DND-41 (cell line): ENCODE data around the gene PTPRE.

Source experiments
- ATAC-seq: fragments of 200-7000 bp; cut with Tn5 transposase; 3 replicates; pipeline ENCODE4 v1.9.1; 2021; ENCODE audit warnings: low read depth; ENCODE audit not compliant: insufficient read depth
- DNase-seq: peaks from one replicate; pipeline ENCODE4 v3.0.0-alpha.2; 2020
- H2AFZ ChIP-seq: 2 replicates; pipeline ENCODE4 v1.6.0; 2012; ENCODE audit warnings: low read depth, low read length
- H3K27ac ChIP-seq: 2 replicates; pipeline ENCODE4 v1.5.1; 2012; ENCODE audit warnings: low read length, inconsistent platforms
- H3K27me3 ChIP-seq: fragments of 200-600 bp; sonication (generic); 2 replicates; pipeline ENCODE4 v1.6.0; 2012; ENCODE audit warnings: low read length, mild to moderate bottlenecking, inconsistent platforms; ENCODE audit not compliant: insufficient read depth, poor library complexity
- H3K36me3 ChIP-seq: 2 replicates; pipeline ENCODE4 v1.5.1; 2012; ENCODE audit warnings: low read length, inconsistent platforms; ENCODE audit not compliant: insufficient read depth
- H3K4me1 ChIP-seq: 2 replicates; pipeline ENCODE4 v1.5.1; 2012; ENCODE audit warnings: mild to moderate bottlenecking, low read length; ENCODE audit not compliant: insufficient read depth
- H3K4me2 ChIP-seq: 2 replicates; pipeline ENCODE4 v1.6.0; 2012; ENCODE audit warnings: mild to moderate bottlenecking, moderate library complexity, low read length, inconsistent platforms; ENCODE audit not compliant: insufficient read depth
- H3K4me3 ChIP-seq, 2 experiments: fragments of 200-600 bp in 1 of 2; shearing (Covaris generic) in 1 of 2; 2 replicates each; pipeline ENCODE4 v1.5.1; 2012 to 2016; ENCODE audit warnings: inconsistent platforms in 2 of 2, low read length in 2 of 2, mild to moderate bottlenecking in 2 of 2, low read depth in 1 of 2, moderate library complexity in 1 of 2
- H3K79me2 ChIP-seq: 2 replicates; pipeline ENCODE4 v1.6.0; 2012; ENCODE audit warnings: low read length, inconsistent platforms; ENCODE audit not compliant: insufficient read depth
- H3K9ac ChIP-seq: 2 replicates; pipeline ENCODE4 v1.6.0; 2012; ENCODE audit warnings: low read depth, mild to moderate bottlenecking, inconsistent platforms, low read length, moderate library complexity
- H3K9me3 ChIP-seq: 2 replicates; pipeline ENCODE4 v1.5.1; 2012; ENCODE audit warnings: low read length, moderate library complexity, mild to moderate bottlenecking, inconsistent platforms; ENCODE audit not compliant: insufficient read depth, severe bottlenecking
- H4K20me1 ChIP-seq: 2 replicates; pipeline ENCODE4 v1.6.0; 2012; ENCODE audit warnings: low read length; ENCODE audit not compliant: insufficient read depth
- CTCF ChIP-seq: IDR thresholded peaks from 2 replicates; pipeline ENCODE4 v1.5.1; 2012; ENCODE audit warnings: borderline replicate concordance, low read length, moderate library complexity, mild to moderate bottlenecking; ENCODE audit not compliant: poor library complexity, severe bottlenecking; ENCODE audit errors: extremely low read depth
- EZH2 ChIP-seq: IDR thresholded peaks from 3 replicates; pipeline ENCODE4 v1.6.1; 2012; ENCODE audit warnings: borderline replicate concordance, low read depth, mild to moderate bottlenecking, moderate library complexity, low read length, inconsistent platforms; ENCODE audit not compliant: severe bottlenecking

Gene PTPRE

GRCh38 chr10:128001849-128002248 is 94.9 kb downstream of the PTPRE start:
- no peak overlapping the region for H2AFZ ChIP-seq
- ATAC-seq: no peak
- no peak overlapping the region for H3K4me2 ChIP-seq
- no peaks in the 10 kb centered on the region for H3K79me2 ChIP-seq
- H3K36me3 ChIP-seq: no peaks in the 10 kb centered on the region
- no peaks in the 10 kb centered on the region for H3K9me3 ChIP-seq
- H3K9ac ChIP-seq: no peak overlapping the region
- TF ChIP-seq CTCF: no peak
- TF ChIP-seq EZH2: no peak
- H3K27ac ChIP-seq: no peak overlapping the region
- DNase-seq: no peak
- H4K20me1 ChIP-seq: no peaks in the 10 kb centered on the region
- no peak overlapping the region for H3K4me3 ChIP-seq
- H3K4me1 ChIP-seq: no peaks in the 10 kb centered on the region
- peaks cover 8% of the 10 kb centered on the region for H3K27me3 ChIP-seq

GRCh38 chr10:128003521-128003920 is 96.6 kb downstream of the PTPRE start:
- DNase-seq (no peak), ATAC-seq (no peak)
- H4K20me1 ChIP-seq: no peaks in the 10 kb centered on the region
- no peak overlapping the region for H3K4me3 ChIP-seq
- no peaks in the 10 kb centered on the region for H3K9me3 ChIP-seq
- H3K27me3 ChIP-seq: peaks cover 9% of the 10 kb centered on the region
- H3K4me2 ChIP-seq: no peak overlapping the region
- no peak for TF ChIP-seq CTCF
- no peak for TF ChIP-seq EZH2
- no peak overlapping the region for H2AFZ ChIP-seq
- no peak overlapping the region for H3K9ac ChIP-seq
- H3K27ac ChIP-seq: no peak overlapping the region
- H3K36me3 ChIP-seq: no peaks in the 10 kb centered on the region
- no peaks in the 10 kb centered on the region for H3K4me1 ChIP-seq
- no peaks in the 10 kb centered on the region for H3K79me2 ChIP-seq

GRCh38 chr10:128005858-128006257 is 99.0 kb downstream of the PTPRE start:
- no peaks in the 10 kb centered on the region for H3K79me2 ChIP-seq
- DNase-seq (no peak), ATAC-seq (no peak)
- no peak overlapping the region for H3K4me3 ChIP-seq
- no peaks in the 10 kb centered on the region for H3K4me1 ChIP-seq
- no peak overlapping the region for H3K9ac ChIP-seq
- H3K27me3 ChIP-seq: peaks cover 6% of the 10 kb centered on the region
- no peak overlapping the region for H3K4me2 ChIP-seq
- H3K36me3 ChIP-seq: no peaks in the 10 kb centered on the region
- no peak overlapping the region for H2AFZ ChIP-seq
- TF ChIP-seq EZH2 (no peak), CTCF (no peak)
- H3K27ac ChIP-seq: no peak overlapping the region
- H4K20me1 ChIP-seq: no peaks in the 10 kb centered on the region
- no peaks in the 10 kb centered on the region for H3K9me3 ChIP-seq

- H3K4me2 ChIP-seq: no peak overlapping the region
- no peaks in the 10 kb centered on the region for H3K9me3 ChIP-seq
- peaks cover 9% of the 10 kb centered on the region for H3K4me1 ChIP-seq
- H3K27ac ChIP-seq: no peak overlapping the region
- ATAC-seq (no peak), DNase-seq (no peak)
- H3K27me3 ChIP-seq: peaks cover 6% of the 10 kb centered on the region
- no peak overlapping the region for H3K4me3 ChIP-seq
- no peak overlapping the region for H3K9ac ChIP-seq
- no peak for TF ChIP-seq CTCF
- TF ChIP-seq EZH2: no peak
- H2AFZ ChIP-seq: no peak overlapping the region
- no peaks in the 10 kb centered on the region for H3K36me3 ChIP-seq
- H3K79me2 ChIP-seq: no peaks in the 10 kb centered on the region
- no peaks in the 10 kb centered on the region for H4K20me1 ChIP-seq
These were observed 100.2 kb downstream of the PTPRE start for GRCh38 chr10:128007056-128007455.
